GM23248 (cell line): ENCODE results near the gene RRP1.

Source experiments
- EZH2 ChIP-seq: fragments of 200-600 bp; sonication (generic); IDR thresholded peaks from 2 replicates; pipeline ENCODE4 v1.6.1; 2018; ENCODE audit warnings: antibody characterized with exemption, mild to moderate bottlenecking; ENCODE audit not compliant: insufficient read depth, poor library complexity, severe bottlenecking
- EZH2phosphoT487 ChIP-seq: fragments of 200-600 bp; sonication (generic); IDR thresholded peaks from 2 replicates; pipeline ENCODE4 v1.6.1; 2018; ENCODE audit warnings: antibody characterized with exemption, moderate library complexity, mild to moderate bottlenecking, low read depth; ENCODE audit not compliant: insufficient read depth

DNA sequence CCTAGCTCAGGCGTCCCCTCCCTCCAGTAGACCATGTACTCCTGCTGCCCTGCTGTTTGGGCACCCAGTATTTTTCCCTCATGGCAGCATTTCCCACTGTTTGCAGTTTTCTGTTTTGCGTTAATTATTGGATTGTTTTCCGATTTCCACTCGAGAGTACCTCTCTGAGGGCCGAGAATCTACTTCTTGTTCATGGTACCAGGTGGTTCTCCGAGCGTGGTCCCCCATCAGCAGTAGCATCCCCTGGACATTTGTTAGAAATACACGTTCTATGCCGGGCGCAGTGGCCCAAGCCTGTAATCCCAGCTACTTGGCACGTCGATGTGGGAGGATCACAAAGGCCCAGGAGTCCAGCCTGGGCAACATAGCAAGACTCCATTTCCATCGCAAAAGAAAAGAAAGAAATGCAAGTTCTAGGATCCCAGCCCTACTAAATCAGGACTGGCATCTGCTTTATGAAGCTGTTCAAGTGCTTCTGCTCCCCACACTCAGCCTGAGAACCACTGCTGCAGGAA lies 690 bp downstream of the RRP1 start:
- no peak for TF ChIP-seq EZH2
- no peak for TF ChIP-seq EZH2phosphoT487
